Measurements from ENCODE around the gene SRSF5. TPM values are rescaled to one million over a fixed set of nuclear protein-coding genes. Genes with fewer than 3 reads are reported as not detected.

Gene SRSF5
- total RNA-seq, 1 donor: 101 TPM

DNA sequence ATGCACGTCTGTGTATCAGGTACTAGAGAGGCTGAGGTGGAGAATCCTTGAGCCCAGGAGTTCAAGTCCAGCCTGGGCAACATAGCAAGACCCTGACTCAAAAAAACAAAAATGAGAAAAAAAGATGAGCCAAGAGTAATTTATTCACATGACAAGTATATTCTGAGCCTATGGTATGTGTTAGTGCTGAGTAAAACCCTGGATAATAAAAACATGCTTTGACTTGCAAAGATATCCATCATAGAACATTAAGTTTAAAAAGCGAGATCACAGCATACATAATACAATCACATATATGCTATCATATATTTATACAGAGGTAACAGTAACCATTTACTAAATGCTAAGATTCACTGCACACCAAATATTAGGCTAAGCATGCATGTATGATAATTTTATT, 54.0 kb downstream of the SRSF5 start:
- TF ChIP-seq, protein P1, sequence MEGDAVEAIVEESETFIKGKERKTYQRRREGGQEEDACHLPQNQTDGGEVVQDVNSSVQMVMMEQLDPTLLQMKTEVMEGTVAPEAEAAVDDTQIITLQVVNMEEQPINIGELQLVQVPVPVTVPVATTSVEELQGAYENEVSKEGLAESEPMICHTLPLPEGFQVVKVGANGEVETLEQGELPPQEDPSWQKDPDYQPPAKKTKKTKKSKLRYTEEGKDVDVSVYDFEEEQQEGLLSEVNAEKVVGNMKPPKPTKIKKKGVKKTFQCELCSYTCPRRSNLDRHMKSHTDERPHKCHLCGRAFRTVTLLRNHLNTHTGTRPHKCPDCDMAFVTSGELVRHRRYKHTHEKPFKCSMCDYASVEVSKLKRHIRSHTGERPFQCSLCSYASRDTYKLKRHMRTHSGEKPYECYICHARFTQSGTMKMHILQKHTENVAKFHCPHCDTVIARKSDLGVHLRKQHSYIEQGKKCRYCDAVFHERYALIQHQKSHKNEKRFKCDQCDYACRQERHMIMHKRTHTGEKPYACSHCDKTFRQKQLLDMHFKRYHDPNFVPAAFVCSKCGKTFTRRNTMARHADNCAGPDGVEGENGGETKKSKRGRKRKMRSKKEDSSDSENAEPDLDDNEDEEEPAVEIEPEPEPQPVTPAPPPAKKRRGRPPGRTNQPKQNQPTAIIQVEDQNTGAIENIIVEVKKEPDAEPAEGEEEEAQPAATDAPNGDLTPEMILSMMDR (IDR thresholded peaks at IDR 0.05; ENCODE audit: insufficient read depth, low read length): no peak
- H3K4me3 ChIP-seq (ENCODE audit: low read depth, low read length): no peak overlapping the region
- no peak for DNase-seq (ENCODE audit: low read depth)

Small RNA genes lying within 50 kb of the gene (small RNA-seq; reads per million reads assigned to genes)
- not detected for gene RF00614

Other genes starting within 250 kb of the SRSF5 start
- not detected in 2 replicates for gene CCDC177, start 192.3 kb upstream of the SRSF5 start, total RNA-seq (ENCODE audit: low replicate concordance)
- gene SUSD6, start 155.5 kb upstream of the SRSF5 start, total RNA-seq (ENCODE audit: low replicate concordance): 8.0 and 14.3 TPM in 2 replicates
- not detected in 2 replicates for gene SLC10A1, start 30.1 kb downstream of the SRSF5 start, total RNA-seq (ENCODE audit: low replicate concordance)
- 0.25 and 1.1 TPM in 2 replicates for gene SMOC1, start 112.3 kb downstream of the SRSF5 start, total RNA-seq (ENCODE audit: low replicate concordance)

Data from fibroblast of the aortic adventitia (primary cell).